PC-9 (cell line): ENCODE data around the gene NRG2.

Source experiments
- CTCF ChIP-seq: fragments of 200-600 bp; sonication (generic); conservative IDR thresholded peaks from 2 replicates; pipeline ENCODE4 v1.6.1; 2017; ENCODE audit warnings: mixed run types, antibody characterized with exemption, mild to moderate bottlenecking, moderate library complexity
- EZH2 ChIP-seq: fragments of 200-600 bp; sonication (generic); IDR thresholded peaks from 2 replicates; pipeline ENCODE4 v1.8.0; 2017; ENCODE audit warnings: antibody characterized with exemption, low read depth

DNA sequence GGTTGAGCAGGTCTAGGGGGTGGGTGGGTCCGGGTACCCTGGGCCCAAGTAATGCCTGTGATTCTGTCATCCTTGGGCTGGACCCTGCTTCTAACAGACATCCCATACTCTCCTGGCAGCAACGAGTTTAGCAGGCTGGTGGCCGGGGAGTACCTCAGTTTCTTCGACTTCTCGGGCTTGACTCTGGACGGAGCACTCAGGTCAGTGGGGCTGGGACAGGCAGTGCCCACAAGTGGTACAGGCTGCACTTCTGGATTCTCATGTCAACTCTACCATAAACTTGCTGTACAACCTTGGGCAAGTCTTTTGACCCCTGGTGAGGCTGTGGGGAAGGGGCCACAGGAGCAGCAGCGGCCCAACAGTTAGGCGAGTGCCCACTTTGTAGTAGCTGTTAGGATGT is 225.7 kb downstream of the NRG2 start:
- no peak for TF ChIP-seq CTCF
- no peak for TF ChIP-seq EZH2
